ENCODE results near the gene ZCRB1. TPM values are rescaled to one million over a fixed set of nuclear protein-coding genes. Genes with fewer than 3 reads are reported as not detected.

The ZCRB1 gene
- total RNA-seq, 1 donor from 2014 or later, result 64.8 TPM

GRCh38 chr12:42262271-42262670 is 63.6 kb downstream of the ZCRB1 start:
- Mint-ChIP-seq H3K27me3 (ENCODE audit: low read depth) (peaks cover 3% of the 10 kb centered on the region), H3K9me3 (no peaks in the 10 kb centered on the region), H3K27ac (no peak overlapping the region), H3K36me3 (ENCODE audit: low read depth) (peaks cover 2% of the 10 kb centered on the region), H3K4me3 (ENCODE audit: low read depth) (no peak overlapping the region), H3K4me1 (ENCODE audit: low read depth) (peaks cover 16% of the 10 kb centered on the region)
- intact Hi-C loops (cut with micrococcal nuclease), result loop anchor here (2.0 to 5.0 kb wide), 2 partner anchors 23 to 35 kb away; partner anchors contain the start of gene YAF2
- no peak for DNase-seq (ENCODE audit: low spot score)

Other genes with a start within 250 kb of the ZCRB1 start
- gene GXYLT1, start 181.2 kb downstream of the ZCRB1 start, total RNA-seq, result 9.8 and 11.0 TPM in 2 replicates
- gene YAF2, start 87.8 kb downstream of the ZCRB1 start, total RNA-seq, result 40.6 and 43.7 TPM in 2 replicates
- 91.5 and 96.4 TPM in 2 replicates for gene PPHLN1, start 73 bp upstream of the ZCRB1 start, total RNA-seq